Measurements from ENCODE around the gene C4orf50. TPM values are rescaled to one million over a fixed set of nuclear protein-coding genes. Genes with fewer than 3 reads are reported as not detected.

Gene C4orf50
- total and polyA plus RNA-seq, 12 donors: 0.08 to 1.4 (median 0.56) TPM; not detected in 4

GRCh38 chr4:5999356-5999755 lies 18.9 kb downstream of the C4orf50 start:
- Histone ChIP-seq H3K27me3 (no peaks in the 10 kb centered on the region), H3K9me3 (replicated peaks in 1 of 3) (no peaks in the 10 kb centered on the region), H3K4me3 (no peak overlapping the region), H3K4me1 (replicated peaks in 1 of 2) (no peaks in the 10 kb centered on the region), H3K27ac (no peak overlapping the region), H3K36me3 (replicated peaks in 1 of 2) (no peaks in the 10 kb centered on the region)
- intact Hi-C loops (cut with DNase I): loop anchor here in 1 of 2 donors (10.0 kb wide), 1 partner anchor 325 kb away; no protein-coding TSS in a partner anchor
- 70 to 84% (median 80%) methylated on average over 6 of the region's 6 CpGs for WGBS, 4 donors
- TF ChIP-seq CTCF (IDR thresholded peaks at IDR 0.05) (no peak), POLR2A (IDR thresholded peaks at IDR 0.05) (no peak)
- DNase-seq: no peak

- Histone ChIP-seq H3K27me3 (no peaks in the 10 kb centered on the region), H3K27ac (no peak overlapping the region), H3K36me3 (replicated peaks in 1 of 2) (no peaks in the 10 kb centered on the region), H3K9me3 (replicated peaks in 1 of 3) (no peaks in the 10 kb centered on the region), H3K4me3 (no peak overlapping the region), H3K4me1 (replicated peaks in 1 of 2) (no peaks in the 10 kb centered on the region)
- WGBS, 4 donors: 2 to 4% (median 3%) methylated on average over 6 to 9 of the region's 9 CpGs
- TF ChIP-seq CTCF (IDR thresholded peaks at IDR 0.05): peak; percentile 69 to 91 (median 78)
- no peak for TF ChIP-seq POLR2A (IDR thresholded peaks at IDR 0.05)
- intact Hi-C loops (cut with DNase I): loop anchor here in 1 of 2 donors (10.0 kb wide), 1 partner anchor 326 kb away; no protein-coding TSS in a partner anchor
- DNase-seq: peak; percentile 48 to 89 (median 65)
These were observed 19.8 kb downstream of the C4orf50 start for GRCh38 chr4:5998333-5998936.

GRCh38 chr4:5996641-5997040 lies 21.6 kb downstream of the C4orf50 start:
- TF ChIP-seq CTCF (IDR thresholded peaks at IDR 0.05) (no peak), POLR2A (IDR thresholded peaks at IDR 0.05) (no peak)
- Histone ChIP-seq H3K4me1 (replicated peaks in 1 of 2) (no peaks in the 10 kb centered on the region), H3K9me3 (replicated peaks in 1 of 3) (no peaks in the 10 kb centered on the region), H3K4me3 (no peak overlapping the region), H3K36me3 (replicated peaks in 1 of 2) (no peaks in the 10 kb centered on the region), H3K27ac (no peak overlapping the region), H3K27me3 (no peaks in the 10 kb centered on the region)
- 57 to 67% (median 64%) methylated on average over 4 of the region's 4 CpGs for WGBS, 4 donors
- DNase-seq: no peak
- intact Hi-C loops (cut with DNase I): loop anchor here in 1 of 2 donors (10.0 kb wide), 1 partner anchor 328 kb away; no protein-coding TSS in a partner anchor

- 62 to 74% (median 69%) methylated on average over 19 of the region's 19 CpGs for WGBS, 4 donors
- intact Hi-C loops (cut with DNase I): loop anchor here in 1 of 2 donors (10.0 kb wide), 1 partner anchor 329 kb away; no protein-coding TSS in a partner anchor
- Histone ChIP-seq H3K4me1 (replicated peaks in 1 of 2) (no peaks in the 10 kb centered on the region), H3K27me3 (no peaks in the 10 kb centered on the region), H3K4me3 (no peak overlapping the region), H3K9me3 (replicated peaks in 1 of 3) (no peaks in the 10 kb centered on the region), H3K27ac (no peak overlapping the region), H3K36me3 (replicated peaks in 1 of 2) (no peaks in the 10 kb centered on the region)
- no peak for TF ChIP-seq POLR2A (IDR thresholded peaks at IDR 0.05)
- TF ChIP-seq CTCF (IDR thresholded peaks at IDR 0.05): no peak
- no peak for DNase-seq
These were observed 22.2 kb downstream of the C4orf50 start for GRCh38 chr4:5995901-5996623.
